Measurements from ENCODE around the gene UNC13D.
A peak's percentile ranks its signal among the peaks of the same experiment; 100 is the strongest.
"Not testable (repeated sequence)": the region's sequence is repeated elsewhere in the genome, so short reads cannot be mapped to it uniquely, and the experiment has no call there.

The UNC13D gene

GRCh38 chr17:75869282-75870141 lies 25.3 kb upstream of the UNC13D start:
- no peak overlapping the region for H3K27ac ChIP-seq (ENCODE audit: low read length)
- H3K27me3 ChIP-seq (replicated peaks; ENCODE audit: insufficient read depth, low read length): no peaks in the 10 kb centered on the region
- H3F3A ChIP-seq (ENCODE audit: insufficient read depth, low read length): peaks cover 32% of the 10 kb centered on the region
- DNase-seq: no peak
- no peak overlapping the region for H3K4me3 ChIP-seq (ENCODE audit: low read length)
- H3K4me2 ChIP-seq (ENCODE audit: low read depth, low read length): no peak overlapping the region
- no peak overlapping the region for H2AFZ ChIP-seq (ENCODE audit: low read length)
- H3K36me3 ChIP-seq (replicated peaks; ENCODE audit: insufficient read depth, low read length): peaks cover 2% of the 10 kb centered on the region; the same call in 1 of the 2 replicates
- peaks cover 29% of the 10 kb centered on the region for H3K4me1 ChIP-seq (ENCODE audit: low read length)
- TF ChIP-seq EZH2phosphoT487 (IDR thresholded peaks at IDR 0.05; ENCODE audit: low read length): no peak
- TF ChIP-seq EZH2 (optimal IDR thresholded peaks at IDR 0.05; ENCODE audit: low read depth, low read length): no peak
- TF ChIP-seq CTCF (IDR thresholded peaks at IDR 0.05; ENCODE audit: low read length): no peak
- H3K9me3 ChIP-seq (replicated peaks; ENCODE audit: insufficient read depth, low read length): no peaks in the 10 kb centered on the region
- H4K20me1 ChIP-seq (ENCODE audit: insufficient read depth, low read length): no peaks in the 10 kb centered on the region
- H3K9me2 ChIP-seq (replicated peaks; ENCODE audit: insufficient read depth, low read length): no peaks in the 10 kb centered on the region
- peaks cover 2% of the 10 kb centered on the region; the same call in 1 of the 2 replicates for H3K79me2 ChIP-seq (ENCODE audit: low read length)
- no peak overlapping the region for H3K9ac ChIP-seq (ENCODE audit: low read length)

- Histone ChIP-seq H3F3A (ENCODE audit: insufficient read depth, low read length) (peaks cover 32% of the 10 kb centered on the region), H3K4me1 (ENCODE audit: low read length) (peaks cover 34% of the 10 kb centered on the region)
- H3K27me3 ChIP-seq (replicated peaks; ENCODE audit: insufficient read depth, low read length); H3K4me3 ChIP-seq (ENCODE audit: low read length); H4K20me1 ChIP-seq (ENCODE audit: insufficient read depth, low read length); H3K9me3 ChIP-seq (replicated peaks; ENCODE audit: insufficient read depth, low read length); H3K36me3 ChIP-seq (replicated peaks; ENCODE audit: insufficient read depth, low read length); H3K9me2 ChIP-seq (replicated peaks; ENCODE audit: insufficient read depth, low read length); H2AFZ ChIP-seq (ENCODE audit: low read length); H3K4me2 ChIP-seq (ENCODE audit: low read depth, low read length); H3K79me2 ChIP-seq (ENCODE audit: low read length); H3K27ac ChIP-seq (ENCODE audit: low read length); H3K9ac ChIP-seq (ENCODE audit: low read length); DNase-seq: not testable (repeated sequence)
Observed at GRCh38 chr17:75868730-75869281, 24.6 kb upstream of the UNC13D start.

DNA sequence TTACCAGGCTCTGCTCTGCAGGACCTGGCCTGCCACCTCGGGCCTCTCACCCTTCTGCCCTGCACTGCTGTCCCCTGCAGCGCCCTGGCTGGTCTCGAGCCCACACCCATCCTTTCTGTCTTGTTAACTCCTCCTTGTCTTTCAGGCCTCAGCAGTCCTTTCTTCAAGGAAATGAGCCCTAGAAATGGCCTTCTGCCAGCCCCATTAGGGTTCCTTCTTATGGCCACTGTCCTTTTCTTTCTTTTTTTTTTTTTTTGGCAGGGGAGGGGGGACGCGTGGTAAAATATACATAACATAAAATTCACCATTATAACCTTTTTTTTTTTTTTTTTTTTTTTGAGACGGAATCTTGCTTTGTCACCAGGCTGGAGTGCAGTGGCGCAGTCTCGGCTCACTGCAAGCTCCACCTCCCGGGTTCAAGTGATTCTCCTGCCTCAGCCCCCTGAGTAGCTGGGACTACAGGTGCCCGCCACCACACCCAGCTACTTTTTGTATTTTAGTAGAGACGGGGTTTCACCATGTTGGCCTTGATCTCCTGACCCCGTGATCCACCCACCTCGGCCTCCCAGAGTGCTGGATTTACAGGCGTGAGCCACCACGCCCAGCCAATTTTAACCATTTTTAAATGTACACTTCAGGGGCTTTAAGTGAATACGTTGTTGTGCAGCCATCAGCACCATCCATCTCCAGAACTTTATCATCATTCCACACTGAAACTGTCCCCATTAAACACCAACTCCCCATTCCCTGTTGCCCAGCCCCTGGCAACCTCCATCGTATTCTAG lies 21.4 kb upstream of the UNC13D start:
- Histone ChIP-seq H3K27ac (ENCODE audit: low read length) (peak overlapping the region; percentile 98), H3K4me2 (ENCODE audit: low read depth, low read length) (peak overlapping the region; percentile 90), H3K4me1 (ENCODE audit: low read length) (peaks cover 25% of the 10 kb centered on the region), H3F3A (ENCODE audit: insufficient read depth, low read length) (peaks cover 19% of the 10 kb centered on the region), H3K9ac (ENCODE audit: low read length) (peak overlapping the region; percentile 78), H2AFZ (ENCODE audit: low read length) (peak overlapping the region; percentile 83), H3K4me3 (ENCODE audit: low read length) (peak overlapping the region; percentile 31; the same call in 1 of the 2 replicates)
- not testable (repeated sequence) for H3K27me3 ChIP-seq (replicated peaks; ENCODE audit: insufficient read depth, low read length); H4K20me1 ChIP-seq (ENCODE audit: insufficient read depth, low read length); H3K36me3 ChIP-seq (replicated peaks; ENCODE audit: insufficient read depth, low read length); DNase-seq; H3K9me2 ChIP-seq (replicated peaks; ENCODE audit: insufficient read depth, low read length); H3K79me2 ChIP-seq (ENCODE audit: low read length); H3K9me3 ChIP-seq (replicated peaks; ENCODE audit: insufficient read depth, low read length)

DNA sequence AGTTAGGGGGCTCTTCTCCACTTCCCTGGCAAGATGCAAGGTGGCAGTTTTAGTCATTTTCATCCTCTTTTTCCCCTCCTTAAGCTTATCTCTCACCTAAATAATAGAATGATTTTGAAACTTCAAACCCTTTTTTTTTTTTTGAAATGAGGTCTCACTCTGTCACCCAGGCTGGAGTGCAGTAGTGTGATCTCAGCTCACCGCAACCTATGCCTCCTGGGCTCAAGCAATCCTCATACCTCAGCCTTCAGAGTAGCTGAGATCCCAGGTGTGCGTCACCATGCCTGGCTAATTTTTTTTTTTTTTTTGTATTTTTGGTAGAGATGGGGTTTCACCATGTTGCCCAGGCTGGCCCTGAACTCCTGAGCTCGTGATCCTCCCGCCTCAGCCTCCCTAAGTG lies 20.7 kb upstream of the UNC13D start:
- H3K4me1 ChIP-seq (ENCODE audit: low read length): peaks cover 25% of the 10 kb centered on the region
- peak overlapping the region; percentile 98 for H3K27ac ChIP-seq (ENCODE audit: low read length)
- not testable (repeated sequence) for H4K20me1 ChIP-seq (ENCODE audit: insufficient read depth, low read length); H3K27me3 ChIP-seq (replicated peaks; ENCODE audit: insufficient read depth, low read length); H3K79me2 ChIP-seq (ENCODE audit: low read length); H3K4me3 ChIP-seq (ENCODE audit: low read length); H3K9me3 ChIP-seq (replicated peaks; ENCODE audit: insufficient read depth, low read length); H3K36me3 ChIP-seq (replicated peaks; ENCODE audit: insufficient read depth, low read length); H3K9me2 ChIP-seq (replicated peaks; ENCODE audit: insufficient read depth, low read length)
- H3K9ac ChIP-seq (ENCODE audit: low read length): peak overlapping the region; percentile 78
- peak overlapping the region; percentile 90 for H3K4me2 ChIP-seq (ENCODE audit: low read depth, low read length)
- peak; percentile 81 for DNase-seq
- H2AFZ ChIP-seq (ENCODE audit: low read length): peak overlapping the region; percentile 83
- peaks cover 19% of the 10 kb centered on the region for H3F3A ChIP-seq (ENCODE audit: insufficient read depth, low read length)

Measured in MM.1S (cell line).